Measurements from ENCODE around the gene CYP39A1. TPM values are rescaled to one million over a fixed set of nuclear protein-coding genes. Genes with fewer than 3 reads are reported as not detected.

Gene CYP39A1
- total RNA-seq, 2 experiments from 2014 or later = not detected

DNA sequence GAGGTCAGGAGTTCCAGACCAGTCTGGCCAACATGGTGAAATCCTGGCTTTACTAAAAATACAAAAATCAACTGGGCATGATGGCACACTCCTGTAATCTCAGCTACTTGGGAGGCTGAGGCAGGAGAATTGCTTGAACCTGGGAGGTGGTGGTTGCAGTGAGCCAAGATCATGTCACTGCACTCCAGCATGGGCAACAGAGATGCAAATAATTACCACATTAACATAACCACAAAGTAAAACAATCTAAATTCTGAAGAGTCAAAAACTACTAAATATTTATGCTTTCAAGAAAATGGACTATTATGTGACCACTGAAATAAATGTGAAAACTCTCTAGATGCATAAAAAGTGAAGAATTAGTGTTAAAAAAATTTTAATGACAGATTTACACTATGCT is 59.9 kb downstream of the CYP39A1 start:
- Mint-ChIP-seq H3K4me3 (no peak overlapping the region), H3K27ac (no peak overlapping the region), H3K9me3 (peaks cover 2% of the 10 kb centered on the region), H3K27me3 (peaks cover 18% of the 10 kb centered on the region), H3K36me3 (ENCODE audit: low read depth) (no peaks in the 10 kb centered on the region), H3K4me1 (no peaks in the 10 kb centered on the region)
- POLR2A ChIA-PET = no interaction called here
- DNase-seq = no peak
- CTCF ChIA-PET = no interaction called here

DNA sequence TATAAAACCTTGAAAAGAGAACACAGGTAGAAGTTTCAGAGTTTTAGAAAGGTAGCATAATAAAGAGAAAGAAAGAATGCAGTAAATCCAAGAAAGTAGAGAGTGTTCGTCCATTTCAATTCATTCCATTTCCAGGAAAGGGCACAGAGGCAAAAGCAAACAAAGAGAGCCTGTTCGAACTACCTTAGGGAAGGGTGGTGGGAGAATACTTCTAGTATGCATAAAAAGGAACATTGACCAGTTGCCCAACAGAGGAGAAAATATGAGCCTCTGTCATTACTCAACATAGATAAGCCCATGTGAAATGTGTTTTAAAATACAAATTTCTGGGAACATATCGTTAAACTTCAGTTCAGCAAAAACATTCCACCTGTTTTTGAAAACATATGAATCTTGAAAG is 60.6 kb downstream of the CYP39A1 start:
- ChIA-PET CTCF (no interaction called here), POLR2A (no interaction called here)
- H3K4me3 Mint-ChIP-seq = no peak overlapping the region
- peaks cover 18% of the 10 kb centered on the region for H3K27me3 Mint-ChIP-seq
- no peaks in the 10 kb centered on the region for H3K4me1 Mint-ChIP-seq
- H3K27ac Mint-ChIP-seq = no peak overlapping the region
- H3K36me3 Mint-ChIP-seq (ENCODE audit: low read depth) = no peaks in the 10 kb centered on the region
- no peak for DNase-seq
- peaks cover 2% of the 10 kb centered on the region for H3K9me3 Mint-ChIP-seq

DNA sequence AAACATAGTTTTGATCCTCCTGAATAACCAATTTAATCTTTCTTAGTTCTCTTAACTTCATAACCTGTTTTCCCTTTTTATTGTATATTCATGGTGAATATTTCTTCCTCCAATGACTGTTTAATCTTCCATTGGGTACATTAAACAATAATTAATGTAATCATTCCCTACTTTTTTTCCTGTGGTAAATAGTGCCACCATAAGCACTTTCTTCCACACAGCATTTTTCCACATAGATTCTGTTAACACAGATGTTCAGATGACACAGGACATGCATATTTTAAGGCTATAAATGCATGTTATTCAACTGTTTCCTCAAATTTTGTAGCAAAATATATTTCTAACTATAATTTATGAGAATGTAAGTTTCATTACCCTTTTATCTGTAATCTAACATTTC is 61.9 kb downstream of the CYP39A1 start:
- H3K27me3 Mint-ChIP-seq = peaks cover 20% of the 10 kb centered on the region
- H3K4me1 Mint-ChIP-seq = no peaks in the 10 kb centered on the region
- H3K27ac Mint-ChIP-seq = no peak overlapping the region
- no peaks in the 10 kb centered on the region for H3K36me3 Mint-ChIP-seq (ENCODE audit: low read depth)
- no peak overlapping the region for H3K4me3 Mint-ChIP-seq
- DNase-seq = no peak
- ChIA-PET CTCF (no interaction called here), POLR2A (no interaction called here)
- peaks cover 2% of the 10 kb centered on the region for H3K9me3 Mint-ChIP-seq

DNA sequence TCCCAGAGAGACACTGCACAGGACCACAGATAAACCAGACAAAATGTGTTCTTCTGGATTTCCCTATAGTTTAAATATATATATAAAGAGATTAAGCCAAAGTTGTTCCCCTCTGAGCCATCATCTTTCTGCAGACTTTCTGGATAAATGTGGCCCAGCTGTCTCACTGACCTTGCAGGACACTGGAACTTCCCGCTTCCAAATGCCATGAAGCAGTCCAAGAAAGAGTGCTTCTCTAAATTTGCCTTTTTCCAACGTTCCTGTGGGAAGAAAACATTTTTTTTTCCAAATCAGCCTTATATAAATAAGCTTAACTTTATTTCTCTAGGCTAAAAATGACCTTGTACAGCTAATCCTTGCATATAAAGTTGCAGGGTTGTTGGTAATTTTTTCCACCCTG is 65.7 kb downstream of the CYP39A1 start:
- DNase-seq = no peak
- H3K36me3 Mint-ChIP-seq (ENCODE audit: low read depth) = no peaks in the 10 kb centered on the region
- no peaks in the 10 kb centered on the region for H3K4me1 Mint-ChIP-seq
- H3K27me3 Mint-ChIP-seq = peaks cover 17% of the 10 kb centered on the region
- H3K9me3 Mint-ChIP-seq = no peaks in the 10 kb centered on the region
- no peak overlapping the region for H3K27ac Mint-ChIP-seq
- H3K4me3 Mint-ChIP-seq = no peak overlapping the region
- POLR2A ChIA-PET = no interaction called here
- CTCF ChIA-PET = no interaction called here

DNA sequence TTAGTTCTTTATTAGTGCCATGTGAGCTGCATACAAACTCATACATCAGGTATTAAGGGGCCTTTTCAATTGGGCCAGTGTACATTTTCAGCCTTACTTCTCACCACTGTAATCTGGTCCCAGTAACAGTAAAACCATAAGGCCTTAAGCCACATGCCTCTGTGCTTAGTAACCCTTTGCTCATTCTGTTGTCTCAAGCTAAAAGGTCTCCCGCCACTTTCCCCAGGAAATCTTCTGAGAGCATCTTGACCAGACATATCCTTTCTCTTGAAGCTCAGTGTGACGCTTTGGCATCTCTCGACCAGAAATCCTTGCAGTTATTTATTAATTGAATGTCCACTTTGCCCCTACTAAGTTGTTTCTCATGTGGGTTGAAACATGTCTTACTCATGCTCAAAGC is 68.0 kb downstream of the CYP39A1 start:
- Mint-ChIP-seq H3K9me3 (no peaks in the 10 kb centered on the region), H3K27me3 (peaks cover 8% of the 10 kb centered on the region), H3K4me3 (no peak overlapping the region), H3K4me1 (no peaks in the 10 kb centered on the region), H3K36me3 (ENCODE audit: low read depth) (no peaks in the 10 kb centered on the region), H3K27ac (no peak overlapping the region)
- POLR2A ChIA-PET = no interaction called here
- no peak for DNase-seq
- CTCF ChIA-PET = no interaction called here

DNA sequence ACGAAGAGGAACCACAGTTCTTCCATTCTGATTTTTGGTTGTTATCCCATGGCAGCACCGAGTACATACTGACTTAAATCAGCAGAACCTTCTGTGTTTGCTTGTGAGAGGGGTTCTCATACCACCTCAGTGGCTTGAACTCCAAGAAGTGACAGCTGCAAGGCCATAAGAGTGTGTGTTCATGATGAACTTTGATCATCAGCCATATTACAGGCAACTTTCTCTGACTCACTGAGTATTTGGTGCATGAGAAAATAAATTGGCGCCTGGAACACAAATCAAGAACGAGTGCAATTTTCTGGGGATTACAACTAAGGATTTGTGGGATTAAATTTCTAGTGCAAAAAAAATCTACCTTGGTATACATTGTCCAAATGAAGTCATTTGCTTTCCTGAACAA is 68.9 kb downstream of the CYP39A1 start:
- H3K4me1 Mint-ChIP-seq = no peaks in the 10 kb centered on the region
- no peak overlapping the region for H3K4me3 Mint-ChIP-seq
- peaks cover 8% of the 10 kb centered on the region for H3K27me3 Mint-ChIP-seq
- no peaks in the 10 kb centered on the region for H3K9me3 Mint-ChIP-seq
- H3K27ac Mint-ChIP-seq = no peak overlapping the region
- H3K36me3 Mint-ChIP-seq (ENCODE audit: low read depth) = no peaks in the 10 kb centered on the region
- ChIA-PET POLR2A (no interaction called here), CTCF (no interaction called here)
- no peak for DNase-seq

DNA sequence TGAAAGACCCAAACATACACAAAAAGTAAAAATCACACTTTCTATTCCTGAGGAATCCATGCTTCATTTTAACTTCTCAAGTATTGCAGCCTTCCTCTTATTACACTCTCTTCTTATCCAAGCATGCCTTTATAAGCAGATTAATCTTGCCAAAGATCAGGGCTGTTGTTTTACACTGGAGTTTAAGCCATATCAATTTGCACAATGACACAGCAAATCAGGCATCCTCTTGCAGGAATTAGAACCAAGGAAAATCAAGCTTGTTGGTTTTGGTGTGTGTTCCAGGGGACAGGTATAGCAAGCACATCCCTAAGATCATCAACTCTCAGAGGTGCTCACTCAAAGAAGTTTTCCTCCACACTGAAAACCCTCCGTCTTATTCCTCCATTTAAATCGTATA is 69.5 kb downstream of the CYP39A1 start:
- Mint-ChIP-seq H3K36me3 (ENCODE audit: low read depth) (no peaks in the 10 kb centered on the region), H3K4me3 (no peak overlapping the region)
- CTCF ChIA-PET = no interaction called here

DNA sequence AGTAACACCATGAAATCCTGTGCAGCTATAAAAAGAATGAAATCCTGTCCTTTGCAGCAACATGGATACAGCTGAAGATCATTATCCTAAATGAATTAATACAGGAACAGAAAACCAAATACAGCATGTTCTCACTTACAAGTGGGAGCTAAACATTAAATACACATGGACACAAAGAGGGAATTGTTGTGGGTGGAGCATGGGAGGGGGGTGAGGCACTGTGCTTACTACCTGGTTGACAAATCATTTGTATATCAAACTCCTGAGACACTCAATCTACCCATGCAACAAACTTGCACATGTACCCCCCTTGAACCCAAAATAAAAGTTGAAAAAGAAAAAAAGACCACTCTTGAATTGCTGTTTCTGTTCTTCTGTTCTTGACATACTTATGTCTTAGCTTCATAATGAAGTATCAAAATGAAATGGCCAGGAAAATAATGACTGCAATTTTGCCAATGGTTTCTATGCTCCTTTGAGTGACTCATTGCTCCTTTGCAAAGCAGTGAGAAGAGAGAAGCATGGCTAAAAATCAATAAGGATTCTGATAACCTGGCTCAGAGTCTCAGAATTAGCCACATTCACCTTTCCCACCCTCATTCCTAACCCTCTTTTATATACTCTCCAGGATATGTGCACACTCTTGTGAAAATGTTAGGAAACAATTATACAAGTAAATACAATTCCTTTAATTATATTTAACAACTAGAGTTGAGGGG is 71.0 kb downstream of the CYP39A1 start:
- Mint-ChIP-seq H3K27ac (no peak overlapping the region), H3K4me1 (no peaks in the 10 kb centered on the region), H3K36me3 (ENCODE audit: low read depth) (no peaks in the 10 kb centered on the region), H3K9me3 (no peaks in the 10 kb centered on the region), H3K27me3 (peaks cover 4% of the 10 kb centered on the region), H3K4me3 (no peak overlapping the region)
- CTCF ChIA-PET = no interaction called here
- POLR2A ChIA-PET = no interaction called here
- DNase-seq = no peak

More for the DNA sequence above, 69.5 kb downstream of the CYP39A1 start:
- Mint-ChIP-seq H3K27me3 (peaks cover 4% of the 10 kb centered on the region), H3K27ac (no peak overlapping the region), H3K9me3 (no peaks in the 10 kb centered on the region), H3K4me1 (no peaks in the 10 kb centered on the region)
- DNase-seq = no peak
- POLR2A ChIA-PET = no interaction called here

DNA sequence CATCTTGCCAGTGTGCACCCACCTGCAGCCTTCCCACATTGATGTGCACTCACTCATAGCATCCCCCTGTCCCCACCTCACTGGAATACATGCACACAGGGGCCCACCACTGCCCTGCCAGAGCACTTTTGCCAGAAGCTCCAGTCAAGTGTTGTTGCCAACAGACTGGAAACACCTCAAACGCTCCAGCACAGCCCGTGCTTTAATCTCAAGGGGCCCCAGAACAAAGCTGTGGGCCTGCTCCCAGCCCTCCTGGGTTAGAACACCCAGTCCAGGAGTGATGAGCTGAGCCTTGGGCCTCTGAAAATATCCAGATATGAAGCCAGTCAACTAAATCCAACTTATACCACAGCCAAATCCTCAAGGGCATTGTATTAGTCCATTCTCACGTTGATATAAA is 77.1 kb downstream of the CYP39A1 start:
- Mint-ChIP-seq H3K27me3 (peaks cover 6% of the 10 kb centered on the region), H3K27ac (no peak overlapping the region), H3K4me3 (no peak overlapping the region), H3K4me1 (no peaks in the 10 kb centered on the region), H3K36me3 (ENCODE audit: low read depth) (no peaks in the 10 kb centered on the region), H3K9me3 (no peaks in the 10 kb centered on the region)
- no peak for DNase-seq
- POLR2A ChIA-PET = no interaction called here
- CTCF ChIA-PET = no interaction called here

DNA sequence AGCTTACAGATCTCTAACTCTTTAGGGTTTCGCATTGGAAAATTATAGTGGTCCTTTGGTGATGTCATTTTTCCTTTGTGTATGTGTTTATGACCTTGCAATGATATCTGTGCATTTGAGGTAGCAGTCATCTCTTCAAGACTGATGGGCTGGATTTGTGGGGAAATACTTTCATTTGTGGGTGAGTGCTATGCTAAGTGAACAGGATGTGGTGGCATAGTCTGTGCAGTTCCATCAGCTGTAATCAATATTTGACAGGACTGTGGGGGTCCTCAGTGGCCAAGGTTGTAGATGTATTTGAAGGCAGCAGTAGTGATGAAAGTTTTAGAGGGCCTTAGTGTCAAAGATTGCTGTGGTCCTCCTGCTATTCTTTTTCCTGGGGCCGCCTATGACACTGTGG is 79.5 kb downstream of the CYP39A1 start:
- H3K36me3 Mint-ChIP-seq (ENCODE audit: low read depth) = no peaks in the 10 kb centered on the region
- ChIA-PET CTCF (no interaction called here), POLR2A (no interaction called here)
- H3K27ac Mint-ChIP-seq = no peak overlapping the region
- H3K4me1 Mint-ChIP-seq = no peaks in the 10 kb centered on the region
- DNase-seq = no peak
- peaks cover 14% of the 10 kb centered on the region for H3K27me3 Mint-ChIP-seq
- no peak overlapping the region for H3K4me3 Mint-ChIP-seq
- H3K9me3 Mint-ChIP-seq = no peaks in the 10 kb centered on the region

DNA sequence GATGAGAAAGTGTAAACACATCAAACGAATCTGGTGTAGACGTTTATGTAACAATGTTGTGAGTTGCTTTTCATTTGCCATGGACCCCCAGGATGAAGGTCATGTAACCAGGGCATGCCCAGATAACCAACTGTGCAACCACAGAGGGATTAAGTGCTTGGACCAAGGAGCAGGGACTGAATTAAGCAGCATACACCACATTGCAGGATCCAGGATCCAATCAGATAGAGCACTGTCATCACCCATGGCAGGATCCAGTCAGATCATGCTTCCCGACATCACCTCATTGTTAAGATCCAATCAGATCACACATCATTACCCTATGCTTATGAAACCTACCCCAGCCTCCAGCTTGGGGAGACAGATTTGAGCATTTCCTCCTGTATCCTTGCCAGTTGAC is 87.1 kb downstream of the CYP39A1 start:
- no peak overlapping the region for H3K4me3 Mint-ChIP-seq
- ChIA-PET POLR2A (no interaction called here), CTCF (no interaction called here)
- H3K9me3 Mint-ChIP-seq = no peaks in the 10 kb centered on the region
- H3K4me1 Mint-ChIP-seq = no peaks in the 10 kb centered on the region
- DNase-seq = no peak
- H3K27me3 Mint-ChIP-seq = peaks cover 16% of the 10 kb centered on the region
- H3K36me3 Mint-ChIP-seq (ENCODE audit: low read depth) = no peaks in the 10 kb centered on the region
- no peak overlapping the region for H3K27ac Mint-ChIP-seq

DNA sequence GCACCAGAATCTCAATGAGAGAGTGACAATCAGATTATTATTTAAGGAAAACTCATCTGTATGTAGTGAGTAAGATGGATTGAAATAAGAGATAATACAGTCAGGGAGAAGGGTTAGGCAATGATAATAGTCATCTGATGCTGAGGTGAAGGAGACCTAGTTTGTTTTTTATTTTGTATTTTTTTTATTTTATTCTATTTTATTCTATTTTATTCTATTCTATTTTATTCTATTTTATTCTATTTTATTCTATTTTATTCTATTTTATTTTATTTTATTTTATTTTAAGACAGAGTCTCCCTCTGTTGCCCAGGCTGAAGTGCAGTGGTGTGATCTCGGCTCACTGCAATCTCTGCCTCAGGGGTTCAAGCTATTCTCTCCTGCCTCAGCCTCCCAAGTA is 88.7 kb downstream of the CYP39A1 start:
- H3K36me3 Mint-ChIP-seq (ENCODE audit: low read depth) = no peaks in the 10 kb centered on the region
- no peak overlapping the region for H3K4me3 Mint-ChIP-seq
- no peaks in the 10 kb centered on the region for H3K9me3 Mint-ChIP-seq
- H3K27me3 Mint-ChIP-seq = peaks cover 8% of the 10 kb centered on the region
- no peaks in the 10 kb centered on the region for H3K4me1 Mint-ChIP-seq
- ChIA-PET CTCF (no interaction called here), POLR2A (no interaction called here)
- no peak overlapping the region for H3K27ac Mint-ChIP-seq
- DNase-seq = no peak

DNA sequence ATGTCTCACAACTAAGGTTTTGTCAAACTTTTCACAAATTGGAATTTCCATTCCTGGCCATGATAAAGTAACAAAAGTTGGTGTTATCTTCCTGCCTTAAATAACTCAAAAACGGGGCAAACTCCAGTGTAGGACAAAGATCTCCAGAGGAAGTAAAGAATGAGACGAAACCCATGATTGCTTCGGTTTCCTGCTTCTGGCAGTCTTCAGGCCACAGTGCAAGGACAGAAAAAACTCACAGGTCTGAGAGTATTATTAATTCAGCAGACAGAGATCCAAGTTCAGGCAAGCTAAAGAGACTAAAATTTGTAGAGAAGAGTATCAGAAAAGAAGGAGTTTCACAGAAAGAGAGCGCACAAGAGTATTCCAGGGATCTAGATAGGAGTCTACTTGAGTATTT is 96.6 kb downstream of the CYP39A1 start:
- no peaks in the 10 kb centered on the region for H3K9me3 Mint-ChIP-seq
- H3K4me3 Mint-ChIP-seq = no peak overlapping the region
- peaks cover 10% of the 10 kb centered on the region for H3K27me3 Mint-ChIP-seq
- no peaks in the 10 kb centered on the region for H3K36me3 Mint-ChIP-seq (ENCODE audit: low read depth)
- H3K27ac Mint-ChIP-seq = no peak overlapping the region
- no peaks in the 10 kb centered on the region for H3K4me1 Mint-ChIP-seq
- CTCF ChIA-PET = no interaction called here
- POLR2A ChIA-PET = no interaction called here
- DNase-seq = no peak

DNA sequence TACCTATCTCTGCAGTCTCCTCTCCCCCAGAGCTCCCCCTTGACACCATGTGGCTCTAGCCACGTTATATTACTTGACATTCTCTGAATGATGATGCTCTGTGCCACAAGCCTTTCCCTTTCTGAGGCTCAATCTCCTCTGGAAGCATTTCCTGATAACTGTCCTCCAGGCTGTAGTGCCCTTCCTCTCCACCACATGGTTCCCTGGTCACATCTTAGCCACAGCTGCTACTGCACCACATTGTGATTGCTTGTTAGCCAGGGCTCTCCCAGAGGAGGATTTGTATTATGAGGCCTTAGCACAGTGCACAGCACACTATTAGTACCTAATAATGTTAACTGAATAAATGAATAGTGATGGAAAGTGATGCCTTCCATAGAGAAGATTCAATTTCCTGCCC is 97.5 kb downstream of the CYP39A1 start:
- Mint-ChIP-seq H3K4me1 (no peaks in the 10 kb centered on the region), H3K27ac (no peak overlapping the region), H3K27me3 (peaks cover 10% of the 10 kb centered on the region), H3K9me3 (no peaks in the 10 kb centered on the region), H3K4me3 (no peak overlapping the region), H3K36me3 (ENCODE audit: low read depth) (no peaks in the 10 kb centered on the region)
- POLR2A ChIA-PET = no interaction called here
- CTCF ChIA-PET = no interaction called here
- DNase-seq = no peak

DNA sequence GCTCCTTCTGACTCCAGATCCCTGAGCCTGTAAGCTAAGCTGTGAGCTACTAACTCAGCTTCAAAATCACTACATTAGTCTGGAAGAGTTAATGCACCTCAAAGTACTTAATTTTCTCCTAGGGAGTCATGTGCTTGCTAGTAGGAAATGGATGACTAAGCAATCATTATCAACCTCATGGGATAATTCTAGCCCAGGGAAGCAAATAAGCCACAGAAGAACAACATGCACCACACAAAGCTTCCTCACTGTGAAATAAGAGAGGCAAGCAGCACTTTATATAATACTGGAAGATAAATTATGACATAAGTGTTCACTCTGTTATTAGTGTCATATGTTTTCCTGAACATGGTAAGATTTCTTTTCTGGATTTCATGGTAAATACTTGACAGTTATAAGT is 103.5 kb downstream of the CYP39A1 start:
- H3K4me3 Mint-ChIP-seq = no peak overlapping the region
- ChIA-PET CTCF (no interaction called here), POLR2A (no interaction called here)
- H3K36me3 Mint-ChIP-seq (ENCODE audit: low read depth) = no peaks in the 10 kb centered on the region
- DNase-seq = no peak
- no peaks in the 10 kb centered on the region for H3K4me1 Mint-ChIP-seq
- H3K27ac Mint-ChIP-seq = no peak overlapping the region
- no peaks in the 10 kb centered on the region for H3K9me3 Mint-ChIP-seq
- H3K27me3 Mint-ChIP-seq = peaks cover 5% of the 10 kb centered on the region

Data from activated CD4-positive, alpha-beta memory T cell treated with anti-CD3 and anti-CD28 coated beads, Interleukin-2, amount 10 ng/mL, durations not matched to agents 7 days and 5 days (primary cell).